HG03135 (cell line): ENCODE results near the gene PHF2.

Experiments used
- ATAC-seq: cut with Tn5 transposase; IDR thresholded peaks from one replicate; pipeline ENCODE4 v1.9.1; 2021; ENCODE audit warnings: mild to moderate bottlenecking, moderate library complexity; ENCODE audit not compliant: unreplicated experiment

PHF2 gene

GRCh38 chr9:93675336-93676150, 99.2 kb downstream of the PHF2 start:
- ATAC-seq = no peak

GRCh38 chr9:93676310-93677047, 100.1 kb downstream of the PHF2 start:
- no peak for ATAC-seq

DNA sequence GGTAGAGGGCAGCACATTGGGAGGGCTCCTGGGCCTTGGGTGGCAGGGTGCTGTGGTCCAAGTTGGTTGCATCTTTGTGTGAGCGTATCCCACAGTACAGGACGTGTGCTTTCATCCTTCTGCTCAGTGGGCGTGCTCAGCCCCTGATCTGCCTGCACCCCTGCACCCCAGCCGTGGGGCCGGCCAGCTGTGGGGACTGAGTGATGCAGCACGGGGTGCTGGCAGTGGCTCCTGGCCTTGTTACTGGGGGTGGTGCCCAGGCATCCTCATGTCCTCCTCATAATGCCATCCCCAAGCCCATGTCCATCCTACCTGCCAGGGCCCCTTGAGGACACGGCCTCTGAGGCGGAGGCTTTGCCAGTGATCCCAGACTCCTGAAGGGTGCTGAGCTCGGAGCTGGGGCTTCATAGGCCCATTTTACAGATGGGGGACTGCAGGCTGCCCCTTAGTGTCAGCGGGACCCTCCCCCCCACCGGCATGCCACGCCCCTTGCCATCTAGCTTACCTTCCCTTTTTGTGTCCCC, 100.7 kb downstream of the PHF2 start:
- no peak for ATAC-seq

DNA sequence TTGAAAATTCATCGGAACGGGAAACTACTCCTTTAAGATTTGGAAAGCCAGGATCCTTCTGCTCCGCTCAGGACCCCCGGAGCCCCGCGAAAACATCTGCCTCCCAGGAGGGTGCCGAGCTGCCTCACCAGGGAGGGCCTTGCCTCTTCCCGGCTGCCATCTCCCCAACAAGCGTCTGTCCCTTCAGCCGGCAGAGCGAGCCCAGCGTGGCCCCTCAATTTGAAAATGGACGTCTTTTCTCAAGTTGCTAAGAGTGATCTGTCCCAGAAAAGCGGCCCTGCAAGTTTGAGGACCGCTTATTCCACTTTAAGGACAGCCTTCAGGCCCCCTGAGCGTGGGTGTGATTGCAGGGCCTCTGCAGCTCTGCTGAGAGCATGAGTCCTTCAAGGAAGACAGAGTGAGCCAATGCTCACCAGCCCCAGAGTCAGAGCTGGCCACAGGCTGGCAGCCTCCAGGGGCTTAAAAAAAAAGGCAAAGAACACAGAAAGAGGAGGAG, 101.3 kb downstream of the PHF2 start:
- no peak for ATAC-seq

GRCh38 chr9:93678199-93679019, 102.0 kb downstream of the PHF2 start:
- no peak for ATAC-seq

GRCh38 chr9:93679536-93680442, 103.4 kb downstream of the PHF2 start:
- no peak for ATAC-seq

DNA sequence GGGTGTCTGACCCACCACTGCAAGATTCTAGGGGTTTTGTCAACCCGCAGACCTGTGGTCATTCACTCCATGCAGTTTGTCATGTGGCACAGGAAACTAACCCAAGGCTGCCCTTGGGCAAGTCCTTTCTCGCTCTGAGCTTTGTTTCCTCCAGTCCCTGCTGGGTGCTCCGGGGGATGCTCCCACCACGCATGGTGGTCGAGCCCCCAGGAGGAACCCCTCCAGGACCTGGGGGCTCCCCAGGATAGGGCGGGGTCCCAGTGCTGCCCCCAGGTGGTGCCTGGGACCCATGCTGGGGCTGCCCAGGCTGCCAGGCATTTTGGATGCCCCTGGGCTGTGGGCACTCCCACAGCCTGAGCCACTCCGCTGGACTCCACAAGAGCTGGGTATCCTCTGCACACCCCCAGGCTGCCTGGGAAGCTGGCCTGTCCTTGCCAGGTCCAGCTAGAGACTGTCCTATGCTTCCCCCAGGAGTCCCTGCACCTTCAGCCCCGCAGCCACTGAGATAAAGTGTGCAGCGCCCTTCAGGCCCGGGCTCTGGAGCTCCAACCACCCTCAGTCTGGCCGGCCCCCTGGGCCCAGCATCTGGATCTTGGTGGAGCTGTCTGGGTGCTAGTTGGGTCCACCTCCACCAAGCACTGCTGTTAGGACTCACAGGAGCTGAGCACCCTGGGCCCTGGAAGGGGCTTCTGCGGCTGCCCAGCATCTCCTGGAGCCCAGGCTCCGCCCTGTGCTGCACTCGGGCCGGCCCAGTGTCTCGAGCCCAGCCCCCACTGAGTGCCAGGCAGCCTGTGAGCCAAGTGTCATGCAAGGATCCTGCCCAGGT, 104.3 kb downstream of the PHF2 start:
- no peak for ATAC-seq

- ATAC-seq = no peak
Measured at GRCh38 chr9:93681269-93682154, 105.1 kb downstream of the PHF2 start.

- ATAC-seq = no peak
Measured at GRCh38 chr9:93682155-93682968, 106.0 kb downstream of the PHF2 start.

- no peak for ATAC-seq
Measured at GRCh38 chr9:93683331-93684134, 107.1 kb downstream of the PHF2 start.

- ATAC-seq = no peak
Measured at GRCh38 chr9:93684161-93684765, 107.9 kb downstream of the PHF2 start.

GRCh38 chr9:93684806-93685543, 108.6 kb downstream of the PHF2 start:
- ATAC-seq = no peak

DNA sequence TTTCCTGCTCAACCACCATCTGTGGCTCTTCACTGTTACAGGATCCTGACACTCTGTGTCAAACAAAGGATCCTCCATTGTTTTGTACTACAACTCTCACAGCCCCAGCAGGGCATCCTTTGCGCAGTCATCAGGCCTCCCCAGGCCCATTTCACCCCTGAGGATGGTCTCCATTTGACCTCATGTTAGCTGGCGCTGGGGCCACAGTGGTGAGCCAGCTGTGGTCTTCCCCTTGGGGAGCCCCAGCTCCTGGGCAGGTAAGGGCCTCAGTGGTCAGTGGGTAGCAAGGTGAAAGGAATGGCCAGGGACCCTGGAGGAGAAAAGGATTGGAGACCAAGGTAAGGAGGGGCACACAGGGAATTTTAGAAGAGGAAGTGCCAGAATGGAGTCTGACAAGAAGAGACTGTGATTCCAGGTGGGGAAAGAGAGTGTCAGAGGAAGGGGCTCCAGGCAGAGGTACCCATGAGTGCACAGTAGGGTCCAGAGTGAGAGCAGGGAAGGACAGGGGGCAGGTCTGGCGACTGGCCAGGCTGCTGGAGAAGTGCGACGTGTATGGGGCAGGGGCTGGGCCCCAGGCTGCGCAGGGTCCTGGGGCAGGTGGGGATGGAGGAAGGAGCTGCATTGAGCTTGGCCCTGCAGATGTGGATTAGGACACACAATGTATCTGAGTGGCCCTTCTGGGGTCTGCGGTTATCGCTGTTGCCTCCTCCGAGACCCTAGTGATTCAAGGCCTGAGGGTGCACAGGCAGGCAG, 109.9 kb downstream of the PHF2 start:
- ATAC-seq = no peak

DNA sequence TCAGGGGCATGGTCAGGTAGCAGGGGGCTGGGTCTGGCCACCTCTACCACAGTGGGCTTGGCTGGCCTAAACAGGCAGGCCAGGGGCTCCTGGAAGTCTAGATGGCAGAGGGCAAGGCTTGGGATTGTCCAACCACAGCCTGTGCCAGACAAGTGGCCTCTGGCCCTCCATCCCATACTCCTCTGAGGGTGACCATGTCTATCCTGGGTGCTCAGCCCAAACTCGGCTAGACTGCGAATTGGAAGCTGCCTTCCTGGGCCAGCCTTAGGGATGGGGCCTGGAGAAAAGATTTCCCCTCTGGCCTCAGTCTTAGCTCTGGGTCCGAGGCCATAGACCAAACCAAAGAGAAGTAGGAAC, 110.5 kb downstream of the PHF2 start:
- ATAC-seq = no peak

GRCh38 chr9:93690618-93691017, 114.2 kb downstream of the PHF2 start:
- no peak for ATAC-seq
